ENCODE results near the gene MDFIC2. TPM values are rescaled to one million over a fixed set of nuclear protein-coding genes. Genes with fewer than 3 reads are reported as not detected.
"Not testable (repeated sequence)": the region's sequence is repeated elsewhere in the genome, so short reads cannot be mapped to it uniquely, and the experiment has no call there.

Gene MDFIC2
- total RNA-seq = not detected

DNA sequence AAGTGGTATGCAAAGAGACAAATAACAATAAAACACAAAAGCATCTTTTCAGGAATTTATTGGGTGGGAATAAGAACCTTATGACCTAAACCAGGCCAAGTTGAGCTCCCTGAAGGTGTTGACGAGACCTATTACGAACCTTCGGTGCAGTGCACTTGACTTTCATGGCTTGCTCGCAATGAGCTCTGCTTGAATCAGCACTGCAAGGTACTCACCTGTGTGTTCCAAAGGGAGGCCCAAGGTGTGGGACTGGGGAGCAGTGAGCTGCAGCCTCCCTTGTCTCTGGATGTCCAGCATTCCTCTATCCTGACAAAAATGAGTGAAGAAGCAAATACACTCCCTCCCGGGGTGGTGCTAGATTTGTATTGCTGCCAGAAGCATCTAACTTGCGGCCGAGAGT lies at the start of gene MDFIC2:
TSS of gene MDFIC2 (minus strand) at position 303 of the 400 bp plus-strand sequence. CDS start 665 bp downstream, outside the sequence.
- no peaks in the 10 kb centered on the region for H3K4me1 ChIP-seq (ENCODE audit: insufficient read depth, low read length)
- no peaks in the 10 kb centered on the region for H3K9me3 ChIP-seq (ENCODE audit: low read depth, low read length)
- H3K27me3 ChIP-seq (ENCODE audit: insufficient read depth, low read length) = no peaks in the 10 kb centered on the region
- no peak within 1 kb of the TSS for H3K4me3 ChIP-seq (ENCODE audit: low read length)

DNA sequence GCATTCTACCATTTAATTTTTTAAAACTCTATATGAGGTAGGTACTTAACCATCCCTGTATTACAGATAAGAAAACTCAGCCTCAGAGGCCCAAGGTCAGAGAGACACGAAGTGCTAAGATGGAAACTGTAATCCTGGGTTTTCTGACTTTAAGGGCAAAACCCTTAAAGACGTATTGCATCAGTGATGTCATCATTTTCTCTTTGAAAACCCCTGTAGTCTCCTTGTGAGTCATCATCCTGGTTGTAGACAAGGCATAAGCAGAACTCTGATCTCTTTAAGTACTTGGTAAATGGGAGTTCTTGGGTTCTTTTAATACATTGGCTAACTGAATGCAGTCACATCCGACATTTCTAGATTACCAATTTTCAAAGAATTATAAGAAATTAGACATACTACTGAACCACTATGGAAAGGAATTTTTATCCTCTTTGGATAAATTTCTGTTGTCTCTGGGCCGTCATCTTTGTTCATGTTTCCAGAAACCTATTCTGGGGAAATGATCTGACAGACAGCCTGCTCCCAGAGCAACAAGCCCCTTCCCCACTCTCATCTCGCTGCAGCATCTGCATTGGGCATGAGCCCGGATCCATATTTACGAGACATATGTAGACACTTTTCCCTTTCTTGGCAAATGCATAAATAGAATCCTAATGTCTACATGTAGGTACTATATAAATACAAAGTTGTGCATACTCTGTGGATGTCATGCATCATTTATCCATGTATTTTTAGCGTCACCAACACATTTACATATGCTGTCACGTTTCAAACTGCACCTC lies 48.7 kb upstream of the MDFIC2 start:
- Histone ChIP-seq H3K4me3 (ENCODE audit: low read length) (no peak overlapping the region), H3K4me1 (ENCODE audit: insufficient read depth, low read length) (no peaks in the 10 kb centered on the region), H3K27me3 (ENCODE audit: insufficient read depth, low read length) (no peaks in the 10 kb centered on the region), H3K9me3 (ENCODE audit: low read depth, low read length) (peaks cover 6% of the 10 kb centered on the region)

DNA sequence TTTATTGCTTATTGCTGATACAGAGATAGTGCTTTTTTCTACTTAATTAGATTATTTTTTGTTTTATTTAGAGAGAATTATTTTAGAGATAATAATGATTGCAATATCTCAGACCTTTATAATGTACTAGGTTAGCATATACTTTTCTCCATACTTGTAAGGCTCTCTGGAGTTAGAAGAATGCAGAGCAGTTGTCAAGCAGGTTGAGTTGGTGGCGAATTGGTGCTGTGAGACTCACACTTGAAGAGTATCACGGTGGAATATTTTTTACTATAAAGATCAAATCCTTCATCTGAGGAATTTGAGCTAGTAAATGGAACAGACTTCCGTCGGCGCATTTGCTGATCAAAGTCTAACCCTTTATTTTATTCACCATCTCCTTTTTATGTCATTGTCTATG lies 47.3 kb upstream of the MDFIC2 start:
- H3K4me1 ChIP-seq (ENCODE audit: insufficient read depth, low read length) = no peaks in the 10 kb centered on the region
- H3K4me3 ChIP-seq (ENCODE audit: low read length) = no peak overlapping the region
- H3K27me3 ChIP-seq (ENCODE audit: insufficient read depth, low read length) = no peaks in the 10 kb centered on the region
- peaks cover 6% of the 10 kb centered on the region for H3K9me3 ChIP-seq (ENCODE audit: low read depth, low read length)

DNA sequence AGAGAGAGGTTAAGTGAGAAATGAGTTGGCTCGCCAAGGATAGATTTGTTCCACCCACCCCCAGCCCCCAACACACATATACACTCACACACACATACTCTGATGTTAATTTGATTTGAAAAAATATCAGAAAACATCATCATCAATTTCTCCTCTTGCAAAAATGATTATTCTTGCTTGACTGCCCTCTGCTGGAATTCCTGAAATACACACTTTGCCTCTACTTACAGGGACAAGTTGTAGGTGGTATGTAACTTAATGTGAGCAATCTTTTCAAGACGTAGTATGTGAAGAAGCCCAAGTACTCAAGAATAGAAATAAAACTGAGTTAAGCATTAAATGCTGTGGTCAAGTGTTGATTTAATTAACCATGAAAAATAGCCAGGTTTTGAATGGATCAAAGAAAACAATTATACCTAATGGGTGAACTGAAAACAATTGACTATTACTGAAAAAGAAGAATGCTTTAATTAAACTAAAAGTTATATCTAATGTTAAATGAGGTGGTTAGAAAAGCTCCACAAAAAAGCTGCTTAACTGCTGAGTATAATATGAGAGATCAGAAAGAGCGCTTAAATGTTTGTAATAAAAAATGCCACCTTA lies 46.6 kb upstream of the MDFIC2 start:
- H3K4me1 ChIP-seq (ENCODE audit: insufficient read depth, low read length) = no peaks in the 10 kb centered on the region
- H3K9me3 ChIP-seq (ENCODE audit: low read depth, low read length) = no peaks in the 10 kb centered on the region
- no peak overlapping the region for H3K4me3 ChIP-seq (ENCODE audit: low read length)
- H3K27me3 ChIP-seq (ENCODE audit: insufficient read depth, low read length) = no peaks in the 10 kb centered on the region

DNA sequence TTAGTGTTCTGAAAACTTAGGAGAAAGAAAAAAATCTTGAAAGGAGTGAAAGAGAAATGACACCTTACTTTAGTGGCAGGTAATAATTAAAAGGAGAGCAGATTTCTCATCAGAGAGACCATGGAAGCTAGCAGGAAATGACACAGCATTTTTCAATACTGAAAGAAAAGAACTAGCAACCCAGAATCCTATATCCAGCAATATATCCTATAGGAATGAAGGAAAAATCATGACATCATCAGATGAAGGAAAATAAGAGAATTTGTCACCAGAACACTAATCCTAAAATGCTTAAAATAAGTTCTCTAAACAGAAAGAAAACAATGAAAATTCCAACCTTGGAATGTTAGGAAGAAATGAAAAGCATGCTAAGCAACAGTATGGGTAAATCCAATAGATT lies 39.8 kb upstream of the MDFIC2 start:
- Histone ChIP-seq H3K4me3 (ENCODE audit: low read length) (no peak overlapping the region), H3K4me1 (ENCODE audit: insufficient read depth, low read length) (no peaks in the 10 kb centered on the region), H3K9me3 (ENCODE audit: low read depth, low read length) (peaks cover 6% of the 10 kb centered on the region), H3K27me3 (ENCODE audit: insufficient read depth, low read length) (no peaks in the 10 kb centered on the region)

DNA sequence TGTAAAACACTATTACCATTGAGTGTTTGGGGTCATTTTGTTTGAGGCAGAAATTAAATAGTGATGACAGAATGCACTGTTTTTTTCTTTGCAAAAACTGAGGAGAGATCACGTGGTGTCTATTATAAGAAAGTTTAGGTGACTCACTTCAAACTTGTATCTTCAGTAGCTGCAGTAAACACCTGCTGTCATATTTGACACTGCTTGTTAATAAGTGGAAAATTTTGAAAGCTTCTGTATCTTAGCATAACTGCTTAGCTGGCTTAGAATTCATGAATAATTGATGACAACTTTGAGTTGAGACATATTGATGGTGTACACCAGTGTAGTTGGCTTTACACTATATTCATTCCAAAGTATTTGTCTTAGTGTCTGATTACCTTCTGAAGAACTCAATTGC lies 29.7 kb upstream of the MDFIC2 start:
- H3K9me3 ChIP-seq (ENCODE audit: low read depth, low read length) = no peaks in the 10 kb centered on the region
- no peaks in the 10 kb centered on the region for H3K4me1 ChIP-seq (ENCODE audit: insufficient read depth, low read length)
- no peak overlapping the region for H3K4me3 ChIP-seq (ENCODE audit: low read length)
- no peaks in the 10 kb centered on the region for H3K27me3 ChIP-seq (ENCODE audit: insufficient read depth, low read length)

DNA sequence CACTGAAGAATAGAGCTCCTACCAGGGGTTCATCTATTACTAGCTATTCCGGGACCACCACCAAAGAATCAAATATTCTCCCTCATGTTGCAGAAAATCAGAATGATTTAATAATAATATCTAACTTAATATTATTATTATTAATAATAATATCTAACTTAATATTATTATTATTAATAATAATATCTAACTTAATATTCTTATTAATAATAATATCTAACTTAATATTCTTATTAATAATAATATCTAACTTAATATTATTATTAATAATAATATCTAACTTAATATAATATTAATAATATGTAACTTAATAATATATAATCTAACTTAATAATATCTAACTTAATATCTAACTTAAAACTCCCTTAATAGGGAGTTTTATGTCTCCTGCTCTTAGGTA lies 24.4 kb upstream of the MDFIC2 start:
- H3K27me3 ChIP-seq (ENCODE audit: insufficient read depth, low read length); H3K9me3 ChIP-seq (ENCODE audit: low read depth, low read length); H3K4me1 ChIP-seq (ENCODE audit: insufficient read depth, low read length); H3K4me3 ChIP-seq (ENCODE audit: low read length): not testable (repeated sequence)

DNA sequence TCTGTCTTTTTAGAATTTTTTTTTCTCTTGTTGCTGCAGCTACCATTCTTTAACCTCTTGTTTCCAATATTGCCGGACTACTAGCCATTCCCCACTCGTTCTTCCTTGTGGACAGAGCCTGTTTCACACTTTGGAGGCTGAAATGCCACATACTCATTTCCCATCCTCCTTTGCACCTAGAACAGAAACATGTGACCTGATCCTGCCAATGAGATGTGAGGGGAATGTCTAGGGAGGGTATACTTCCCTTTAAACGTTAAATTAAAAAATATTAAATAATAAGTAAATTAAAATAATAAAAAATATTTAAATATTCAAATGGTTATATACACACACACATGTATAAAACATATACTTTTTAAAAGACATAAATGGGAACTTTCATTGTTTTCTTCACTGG lies 20.6 kb upstream of the MDFIC2 start:
- Histone ChIP-seq H3K4me1 (ENCODE audit: insufficient read depth, low read length) (no peaks in the 10 kb centered on the region), H3K9me3 (ENCODE audit: low read depth, low read length) (no peaks in the 10 kb centered on the region), H3K27me3 (ENCODE audit: insufficient read depth, low read length) (no peaks in the 10 kb centered on the region), H3K4me3 (ENCODE audit: low read length) (no peak overlapping the region)

DNA sequence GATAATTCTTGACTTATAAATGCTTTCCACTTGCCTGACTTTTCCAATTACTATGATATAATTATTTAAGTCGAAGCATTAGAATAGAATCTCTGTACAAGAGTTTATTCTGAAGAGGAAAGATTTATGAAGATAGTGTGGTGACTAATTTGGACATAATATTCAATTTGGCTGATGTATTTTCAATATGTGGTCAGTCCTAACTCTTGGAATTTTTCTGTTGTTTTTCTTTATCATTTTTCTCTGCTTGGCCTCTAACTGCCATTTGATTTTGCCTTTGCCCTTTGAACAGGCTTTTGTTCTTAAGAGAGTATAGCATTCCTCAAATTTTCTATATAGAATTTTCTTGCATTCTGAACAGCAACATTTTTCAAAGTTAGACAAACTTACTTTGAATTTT lies 2.6 kb upstream of the MDFIC2 start:
- Histone ChIP-seq H3K9me3 (ENCODE audit: low read depth, low read length) (no peaks in the 10 kb centered on the region), H3K27me3 (ENCODE audit: insufficient read depth, low read length) (no peaks in the 10 kb centered on the region), H3K4me1 (ENCODE audit: insufficient read depth, low read length) (no peaks in the 10 kb centered on the region), H3K4me3 (ENCODE audit: low read length) (no peak overlapping the region)

DNA sequence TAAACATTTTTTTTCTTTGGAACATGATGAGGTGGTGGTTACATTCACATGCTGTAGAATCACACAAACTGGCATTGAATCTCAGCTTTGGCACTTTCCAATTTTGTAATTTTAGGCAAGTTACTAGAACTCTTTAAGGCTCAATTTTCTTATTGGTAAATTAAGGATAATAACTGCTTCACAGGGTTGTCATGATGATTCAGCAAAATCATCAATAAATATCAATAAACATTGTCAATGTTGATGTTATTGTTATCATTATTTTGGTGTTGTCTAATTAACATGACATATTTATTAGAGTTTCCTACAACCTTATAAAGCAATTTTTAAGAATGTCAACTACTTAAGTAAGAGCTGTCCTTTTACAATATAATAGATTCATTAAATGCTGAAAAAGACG lies 1.6 kb downstream of the MDFIC2 start:
- H3K4me1 ChIP-seq (ENCODE audit: insufficient read depth, low read length) = no peaks in the 10 kb centered on the region
- H3K4me3 ChIP-seq (ENCODE audit: low read length) = no peak overlapping the region
- no peaks in the 10 kb centered on the region for H3K9me3 ChIP-seq (ENCODE audit: low read depth, low read length)
- no peaks in the 10 kb centered on the region for H3K27me3 ChIP-seq (ENCODE audit: insufficient read depth, low read length)

DNA sequence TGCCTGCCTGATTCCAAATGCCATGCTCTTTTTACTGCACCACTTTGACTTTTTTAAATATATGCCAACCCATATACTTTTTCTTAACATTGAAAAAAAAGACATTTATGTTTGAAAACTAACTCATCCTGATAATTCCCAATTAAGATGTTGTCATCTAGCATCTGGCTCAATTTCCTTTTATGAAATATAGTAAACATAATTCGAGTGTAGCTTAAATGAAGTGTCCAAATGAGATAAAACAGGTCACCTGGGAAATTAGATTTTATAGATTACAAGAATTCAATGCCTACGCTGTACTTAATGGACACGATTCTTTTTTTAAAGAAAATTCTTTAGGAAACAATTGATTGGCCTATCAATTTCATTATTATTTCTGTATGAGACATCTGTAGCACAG lies 2.8 kb downstream of the MDFIC2 start:
- H3K4me3 ChIP-seq (ENCODE audit: low read length) = no peak overlapping the region
- no peaks in the 10 kb centered on the region for H3K9me3 ChIP-seq (ENCODE audit: low read depth, low read length)
- no peaks in the 10 kb centered on the region for H3K4me1 ChIP-seq (ENCODE audit: insufficient read depth, low read length)
- H3K27me3 ChIP-seq (ENCODE audit: insufficient read depth, low read length) = no peaks in the 10 kb centered on the region

DNA sequence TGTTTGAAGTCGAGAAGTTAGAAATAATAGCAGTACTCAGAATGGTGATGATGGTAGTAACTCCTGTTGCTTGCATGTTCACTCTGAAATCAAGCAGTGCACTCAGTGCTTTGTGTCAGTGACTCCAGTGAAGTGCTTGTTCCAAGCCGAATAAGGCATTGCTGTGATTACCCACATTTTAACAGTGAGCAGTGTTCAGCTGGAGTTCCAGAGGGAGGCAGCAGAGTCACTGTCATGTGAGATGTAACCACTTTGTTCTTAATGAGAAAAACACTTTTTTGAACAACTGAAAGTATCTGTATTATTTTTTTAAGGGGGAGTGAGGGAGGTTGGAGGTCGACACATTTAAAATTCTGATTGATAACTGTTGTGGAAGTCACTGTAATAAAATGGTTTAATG lies 3.7 kb downstream of the MDFIC2 start:
- no peak overlapping the region for H3K4me3 ChIP-seq (ENCODE audit: low read length)
- H3K9me3 ChIP-seq (ENCODE audit: low read depth, low read length) = no peaks in the 10 kb centered on the region
- H3K4me1 ChIP-seq (ENCODE audit: insufficient read depth, low read length) = no peaks in the 10 kb centered on the region
- H3K27me3 ChIP-seq (ENCODE audit: insufficient read depth, low read length) = no peaks in the 10 kb centered on the region

DNA sequence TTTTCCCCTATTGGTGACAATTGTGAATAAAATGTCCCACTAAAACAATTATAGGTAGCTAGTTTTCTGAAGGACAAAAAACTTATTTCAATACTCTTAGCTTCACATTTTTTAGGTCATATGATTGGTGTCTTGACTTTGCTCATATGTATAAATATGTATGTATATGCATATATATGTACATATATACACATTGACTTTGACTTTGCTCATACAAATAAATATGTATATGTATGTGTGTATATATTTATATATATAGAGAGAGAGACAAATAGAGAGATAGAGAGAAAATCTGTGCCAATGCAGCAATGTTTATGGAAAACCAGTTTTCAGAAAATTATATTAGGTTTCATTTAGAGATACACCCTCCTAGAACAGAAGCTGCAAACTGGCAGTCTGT lies 5.7 kb downstream of the MDFIC2 start:
- no peak overlapping the region for H3K4me3 ChIP-seq (ENCODE audit: low read length)
- no peaks in the 10 kb centered on the region for H3K9me3 ChIP-seq (ENCODE audit: low read depth, low read length)
- no peaks in the 10 kb centered on the region for H3K27me3 ChIP-seq (ENCODE audit: insufficient read depth, low read length)
- no peaks in the 10 kb centered on the region for H3K4me1 ChIP-seq (ENCODE audit: insufficient read depth, low read length)

DNA sequence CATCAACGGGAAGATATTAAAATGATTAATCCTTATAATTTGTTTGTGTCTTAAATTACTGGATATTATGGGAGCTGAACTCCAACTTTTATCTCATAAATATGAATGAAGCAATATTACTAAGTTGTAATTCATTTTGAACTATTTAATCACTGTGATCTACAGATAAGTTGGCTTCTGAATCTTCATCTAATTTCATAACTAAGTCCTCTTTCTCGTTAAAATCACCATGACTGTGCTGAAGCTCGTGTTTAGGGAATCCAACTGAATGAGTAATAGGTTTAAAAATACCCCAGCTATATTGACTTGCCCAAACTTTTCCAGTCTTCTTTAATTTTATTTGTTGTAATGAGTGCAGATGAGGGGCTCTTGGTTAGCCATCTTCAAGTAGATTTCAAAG lies 14.1 kb downstream of the MDFIC2 start:
- Histone ChIP-seq H3K27me3 (ENCODE audit: insufficient read depth, low read length) (peaks cover 5% of the 10 kb centered on the region), H3K9me3 (ENCODE audit: low read depth, low read length) (no peaks in the 10 kb centered on the region), H3K4me1 (ENCODE audit: insufficient read depth, low read length) (no peaks in the 10 kb centered on the region), H3K4me3 (ENCODE audit: low read length) (no peak overlapping the region)

DNA sequence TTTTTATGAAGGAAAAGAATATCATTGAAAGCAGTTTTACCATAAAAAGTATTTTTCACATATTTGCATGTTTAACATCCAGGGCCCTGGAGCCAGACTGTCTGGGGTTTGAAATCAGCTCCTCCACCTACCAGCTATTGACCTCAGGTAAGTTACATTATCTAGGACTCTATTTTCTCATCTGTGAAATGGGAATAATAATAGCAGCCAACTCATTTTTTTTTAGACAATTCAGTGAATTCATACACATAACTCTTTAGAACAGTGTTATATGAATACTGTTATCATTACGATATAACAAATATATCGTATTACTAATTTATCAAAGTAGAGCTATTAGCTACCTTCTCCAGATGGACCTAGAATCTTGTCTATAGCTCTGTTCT lies 21.3 kb downstream of the MDFIC2 start:
- Histone ChIP-seq H3K4me3 (ENCODE audit: low read length) (no peak overlapping the region), H3K9me3 (ENCODE audit: low read depth, low read length) (no peaks in the 10 kb centered on the region), H3K4me1 (ENCODE audit: insufficient read depth, low read length) (no peaks in the 10 kb centered on the region), H3K27me3 (ENCODE audit: insufficient read depth, low read length) (no peaks in the 10 kb centered on the region)

DNA sequence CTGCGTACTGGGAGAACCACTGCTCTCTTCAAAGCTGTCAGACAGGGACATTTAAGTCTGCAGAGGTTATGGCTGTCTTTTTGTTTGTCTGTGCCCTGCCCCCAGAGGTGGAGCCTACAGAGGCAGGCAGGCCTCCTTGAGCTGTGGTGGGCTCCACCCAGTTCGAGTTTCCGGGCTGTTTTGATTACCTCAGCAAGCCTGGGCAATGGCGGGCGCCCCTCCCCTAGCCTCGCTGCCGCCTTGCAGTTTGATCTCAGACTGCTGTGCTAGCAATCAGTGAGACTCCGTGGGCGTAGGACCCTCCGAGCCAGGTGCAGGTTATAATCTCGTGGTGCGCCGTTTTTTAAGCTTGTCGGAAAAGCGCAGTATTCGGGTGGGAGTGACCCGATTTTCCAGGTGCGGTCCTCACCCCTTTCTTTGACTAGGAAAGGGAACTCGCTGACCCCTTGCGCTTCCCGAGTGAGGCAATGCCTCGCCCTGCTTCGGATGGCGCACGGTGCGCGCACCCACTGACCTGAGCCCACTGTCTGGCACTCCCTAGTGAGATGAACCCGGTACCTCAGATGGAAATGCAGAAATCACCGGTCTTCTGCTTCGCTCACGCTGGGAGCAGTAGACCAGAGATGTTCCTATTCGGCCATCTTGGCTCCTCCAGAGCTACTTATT lies 21.9 kb downstream of the MDFIC2 start:
- H3K4me1 ChIP-seq (ENCODE audit: insufficient read depth, low read length); H3K9me3 ChIP-seq (ENCODE audit: low read depth, low read length); H3K27me3 ChIP-seq (ENCODE audit: insufficient read depth, low read length); H3K4me3 ChIP-seq (ENCODE audit: low read length): not testable (repeated sequence)

Data from mononuclear cell (primary cell).